ENCODE results near the gene PRR14.
A peak's percentile ranks its signal among the peaks of the same experiment; 100 is the strongest.

The PRR14 gene

GRCh38 chr16:30650369-30651123 is at the start of gene PRR14:
Gene PRR14, plus strand, starts transcription at chr16:30650960. Its CDS starts 686 bp downstream, at chr16:30651646.
- H3K4me1 ChIP-seq (ENCODE audit: insufficient read depth, insufficient read length), result no peaks in the 10 kb centered on the region
- H3K36me3 ChIP-seq (ENCODE audit: insufficient read depth, insufficient read length, low read length), result peaks cover 31% of the 10 kb centered on the region
- peak within 1 kb of the TSS; percentile 84 for H3K4me3 ChIP-seq (ENCODE audit: insufficient read length, low read depth)
- DNase-seq (ENCODE audit: low read depth, low spot score), result peak; percentile 99
- H3K27me3 ChIP-seq (ENCODE audit: insufficient read depth, insufficient read length), result peaks cover 13% of the 10 kb centered on the region
- peak within 1 kb of the TSS; percentile 86 for H3K9ac ChIP-seq (ENCODE audit: insufficient read length, low read depth)
- TF ChIP-seq YY1 (IDR thresholded peaks at IDR 0.05; ENCODE audit: insufficient read depth, insufficient read length) (peak; percentile 99), SUZ12 (IDR thresholded peaks at IDR 0.05; ENCODE audit: extremely low read depth, insufficient read depth, insufficient read length) (no peak)
- no peaks in the 10 kb centered on the region for H3K9me3 ChIP-seq (ENCODE audit: insufficient read depth, low read length)

GRCh38 chr16:30601966-30602365 is 48.8 kb upstream of the PRR14 start:
- Histone ChIP-seq H3K9ac (ENCODE audit: insufficient read length, low read depth) (no peak overlapping the region), H3K4me3 (ENCODE audit: insufficient read length, low read depth) (no peak overlapping the region), H3K9me3 (ENCODE audit: insufficient read depth, low read length) (no peaks in the 10 kb centered on the region), H3K4me1 (ENCODE audit: insufficient read depth, insufficient read length) (no peaks in the 10 kb centered on the region), H3K27me3 (ENCODE audit: insufficient read depth, insufficient read length) (no peaks in the 10 kb centered on the region), H3K36me3 (ENCODE audit: insufficient read depth, insufficient read length, low read length) (peaks cover 39% of the 10 kb centered on the region)
- no peak for DNase-seq (ENCODE audit: low read depth, low spot score)
- TF ChIP-seq ZNF274 (IDR thresholded peaks at IDR 0.05; ENCODE audit: low read depth, low read length) (no peak), YY1 (IDR thresholded peaks at IDR 0.05; ENCODE audit: insufficient read depth, insufficient read length) (no peak), SUZ12 (IDR thresholded peaks at IDR 0.05; ENCODE audit: extremely low read depth, insufficient read depth, insufficient read length) (no peak)

- no peaks in the 10 kb centered on the region for H3K4me1 ChIP-seq (ENCODE audit: insufficient read depth, insufficient read length)
- H3K9ac ChIP-seq (ENCODE audit: insufficient read length, low read depth), result no peak overlapping the region
- no peak overlapping the region for H3K4me3 ChIP-seq (ENCODE audit: insufficient read length, low read depth)
- no peak for TF ChIP-seq YY1 (IDR thresholded peaks at IDR 0.05; ENCODE audit: insufficient read depth, insufficient read length)
- no peak for TF ChIP-seq ZNF274 (IDR thresholded peaks at IDR 0.05; ENCODE audit: low read depth, low read length)
- no peak for TF ChIP-seq SUZ12 (IDR thresholded peaks at IDR 0.05; ENCODE audit: extremely low read depth, insufficient read depth, insufficient read length)
- no peak for DNase-seq (ENCODE audit: low read depth, low spot score)
- no peaks in the 10 kb centered on the region for H3K9me3 ChIP-seq (ENCODE audit: insufficient read depth, low read length)
- no peaks in the 10 kb centered on the region for H3K27me3 ChIP-seq (ENCODE audit: insufficient read depth, insufficient read length)
- peaks cover 45% of the 10 kb centered on the region for H3K36me3 ChIP-seq (ENCODE audit: insufficient read depth, insufficient read length, low read length)
Measured at GRCh38 chr16:30602616-30603277, 48.0 kb upstream of the PRR14 start.

GRCh38 chr16:30603945-30604315 is 46.8 kb upstream of the PRR14 start:
- Histone ChIP-seq H3K9ac (ENCODE audit: insufficient read length, low read depth) (no peak overlapping the region), H3K4me1 (ENCODE audit: insufficient read depth, insufficient read length) (peaks cover 1% of the 10 kb centered on the region)
- TF ChIP-seq ZNF274 (IDR thresholded peaks at IDR 0.05; ENCODE audit: low read depth, low read length) (no peak), YY1 (IDR thresholded peaks at IDR 0.05; ENCODE audit: insufficient read depth, insufficient read length) (no peak), SUZ12 (IDR thresholded peaks at IDR 0.05; ENCODE audit: extremely low read depth, insufficient read depth, insufficient read length) (no peak)

GRCh38 chr16:30604316-30604947 is 46.3 kb upstream of the PRR14 start:
- Histone ChIP-seq H3K9me3 (ENCODE audit: insufficient read depth, low read length) (no peaks in the 10 kb centered on the region), H3K36me3 (ENCODE audit: insufficient read depth, insufficient read length, low read length) (peaks cover 54% of the 10 kb centered on the region), H3K9ac (ENCODE audit: insufficient read length, low read depth) (no peak overlapping the region), H3K4me3 (ENCODE audit: insufficient read length, low read depth) (no peak overlapping the region), H3K27me3 (ENCODE audit: insufficient read depth, insufficient read length) (no peaks in the 10 kb centered on the region), H3K4me1 (ENCODE audit: insufficient read depth, insufficient read length) (peaks cover 2% of the 10 kb centered on the region)
- TF ChIP-seq ZNF274 (IDR thresholded peaks at IDR 0.05; ENCODE audit: low read depth, low read length) (no peak), YY1 (IDR thresholded peaks at IDR 0.05; ENCODE audit: insufficient read depth, insufficient read length) (no peak), SUZ12 (IDR thresholded peaks at IDR 0.05; ENCODE audit: extremely low read depth, insufficient read depth, insufficient read length) (no peak)
- no peak for DNase-seq (ENCODE audit: low read depth, low spot score)

More at GRCh38 chr16:30603945-30604315, 46.8 kb upstream of the PRR14 start:
- no peak for DNase-seq (ENCODE audit: low read depth, low spot score)
- no peaks in the 10 kb centered on the region for H3K9me3 ChIP-seq (ENCODE audit: insufficient read depth, low read length)
- H3K36me3 ChIP-seq (ENCODE audit: insufficient read depth, insufficient read length, low read length), result peaks cover 54% of the 10 kb centered on the region
- no peaks in the 10 kb centered on the region for H3K27me3 ChIP-seq (ENCODE audit: insufficient read depth, insufficient read length)
- no peak overlapping the region for H3K4me3 ChIP-seq (ENCODE audit: insufficient read length, low read depth)

- Histone ChIP-seq H3K36me3 (ENCODE audit: insufficient read depth, insufficient read length, low read length) (peaks cover 54% of the 10 kb centered on the region), H3K9ac (ENCODE audit: insufficient read length, low read depth) (no peak overlapping the region), H3K4me3 (ENCODE audit: insufficient read length, low read depth) (no peak overlapping the region), H3K27me3 (ENCODE audit: insufficient read depth, insufficient read length) (no peaks in the 10 kb centered on the region), H3K4me1 (ENCODE audit: insufficient read depth, insufficient read length) (peaks cover 2% of the 10 kb centered on the region), H3K9me3 (ENCODE audit: insufficient read depth, low read length) (no peaks in the 10 kb centered on the region)
- no peak for TF ChIP-seq YY1 (IDR thresholded peaks at IDR 0.05; ENCODE audit: insufficient read depth, insufficient read length)
- no peak for TF ChIP-seq ZNF274 (IDR thresholded peaks at IDR 0.05; ENCODE audit: low read depth, low read length)
- no peak for TF ChIP-seq SUZ12 (IDR thresholded peaks at IDR 0.05; ENCODE audit: extremely low read depth, insufficient read depth, insufficient read length)
- no peak for DNase-seq (ENCODE audit: low read depth, low spot score)
Measured at GRCh38 chr16:30605158-30605557, 45.6 kb upstream of the PRR14 start.

GRCh38 chr16:30606004-30606403 is 44.8 kb upstream of the PRR14 start:
- Histone ChIP-seq H3K9me3 (ENCODE audit: insufficient read depth, low read length) (no peaks in the 10 kb centered on the region), H3K27me3 (ENCODE audit: insufficient read depth, insufficient read length) (no peaks in the 10 kb centered on the region), H3K36me3 (ENCODE audit: insufficient read depth, insufficient read length, low read length) (peaks cover 54% of the 10 kb centered on the region), H3K4me1 (ENCODE audit: insufficient read depth, insufficient read length) (peaks cover 2% of the 10 kb centered on the region), H3K9ac (ENCODE audit: insufficient read length, low read depth) (no peak overlapping the region), H3K4me3 (ENCODE audit: insufficient read length, low read depth) (no peak overlapping the region)
- no peak for DNase-seq (ENCODE audit: low read depth, low spot score)
- TF ChIP-seq YY1 (IDR thresholded peaks at IDR 0.05; ENCODE audit: insufficient read depth, insufficient read length) (no peak), ZNF274 (IDR thresholded peaks at IDR 0.05; ENCODE audit: low read depth, low read length) (no peak), SUZ12 (IDR thresholded peaks at IDR 0.05; ENCODE audit: extremely low read depth, insufficient read depth, insufficient read length) (no peak)
